EL (cell line): Measurements from ENCODE around the gene CREBBP.
"Not testable (repeated sequence)": the region's sequence is repeated elsewhere in the genome, so short reads cannot be mapped to it uniquely, and the experiment has no call there.

Experiments
- DNase-seq: peaks from one replicate; pipeline ENCODE4 v3.0.0-alpha.2; 2016

CREBBP gene

GRCh38 chr16:3731126-3731935, 149.2 kb downstream of the CREBBP start:
- DNase-seq, result no peak

DNA sequence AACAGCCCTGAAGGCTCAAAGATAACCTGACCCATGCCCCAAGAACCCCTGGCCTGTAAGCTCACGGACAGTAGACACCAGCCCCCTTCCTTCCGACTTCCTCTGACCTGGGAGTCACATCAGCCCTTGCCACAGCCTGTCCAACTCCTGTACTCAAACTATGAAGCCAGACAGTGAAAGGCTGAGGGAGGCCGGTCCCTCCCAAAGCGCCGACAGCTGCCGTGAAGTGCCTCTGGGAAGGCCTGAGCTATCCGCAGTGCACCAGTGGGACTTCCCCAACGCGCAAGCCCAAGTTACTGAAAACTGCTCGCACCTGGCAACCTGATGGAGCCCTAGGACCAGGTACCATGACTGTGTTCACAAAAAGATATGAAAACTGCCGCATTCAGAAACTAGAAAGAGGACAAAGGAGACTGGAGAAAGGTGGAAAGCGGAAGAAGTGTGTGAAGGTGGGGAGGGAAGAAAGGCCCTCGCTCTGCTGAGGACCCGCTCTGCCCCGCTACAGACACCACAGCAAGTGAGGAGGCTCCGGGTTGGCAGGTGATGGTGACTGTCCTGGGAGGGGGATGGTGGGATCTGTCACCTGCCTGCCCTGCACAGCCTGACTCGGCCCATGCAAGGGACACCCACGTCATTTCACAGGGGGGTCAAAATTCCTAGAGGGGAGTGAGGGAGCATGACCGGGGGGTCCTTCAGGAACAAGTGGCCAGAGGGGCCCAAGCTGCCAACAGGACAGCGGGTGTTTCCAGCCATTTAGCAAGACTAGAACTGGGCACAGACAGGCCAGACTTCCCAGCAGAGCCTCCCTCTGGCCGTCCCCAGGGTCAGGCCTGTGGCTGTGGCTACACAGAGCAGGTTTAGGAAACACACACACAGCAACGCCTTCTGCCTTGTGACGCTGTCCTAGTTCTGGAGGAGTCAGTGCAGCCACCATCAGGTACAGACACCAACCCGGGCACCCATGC, 150.1 kb downstream of the CREBBP start:
- no peak for DNase-seq

DNA sequence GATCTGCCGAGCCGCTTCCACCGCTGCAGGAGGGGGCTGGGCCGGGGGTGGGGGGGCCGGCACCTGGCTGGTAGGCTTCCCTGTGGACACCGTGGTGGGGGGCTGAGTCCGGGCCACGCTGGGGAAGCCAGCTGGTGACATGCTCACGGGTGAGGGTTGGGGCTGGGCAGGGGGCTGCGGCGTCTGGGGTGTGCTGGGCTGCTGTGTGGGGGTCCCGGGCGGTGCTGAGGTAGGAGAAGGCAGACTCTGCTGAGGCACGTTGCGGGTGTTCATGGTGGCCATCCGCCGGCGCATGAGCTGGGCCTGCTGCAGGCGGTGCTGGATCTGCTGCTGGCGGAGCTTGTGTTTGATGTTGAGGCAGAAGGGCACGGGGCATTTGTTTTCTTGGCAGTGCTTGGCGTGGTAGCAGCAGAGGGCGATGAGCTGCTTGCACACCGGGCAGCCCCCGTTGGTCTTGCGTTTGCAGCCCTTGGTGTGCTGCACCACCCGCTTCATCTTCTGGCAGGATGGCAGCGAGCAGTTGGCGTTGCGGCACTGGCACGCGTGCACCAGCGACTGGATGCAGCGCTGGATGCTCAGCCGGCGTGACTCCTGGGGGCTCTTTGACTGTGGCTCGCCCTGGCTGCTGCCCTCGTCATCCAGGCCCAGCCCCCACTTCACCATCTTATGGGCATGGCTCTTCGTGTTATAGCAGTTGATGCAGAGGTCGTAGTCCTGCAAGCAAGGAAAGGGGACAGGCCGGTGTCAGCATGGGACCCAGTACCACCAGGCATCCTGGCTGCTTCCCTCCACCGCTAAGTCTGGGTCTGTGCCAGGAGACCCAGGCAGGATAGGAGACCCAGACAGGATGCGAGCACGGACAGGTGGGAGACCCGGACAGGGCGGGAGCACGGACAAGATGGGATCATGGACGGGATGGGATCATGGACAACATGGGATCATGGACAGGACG, 151.1 kb downstream of the CREBBP start:
- DNase-seq, result no peak

DNA sequence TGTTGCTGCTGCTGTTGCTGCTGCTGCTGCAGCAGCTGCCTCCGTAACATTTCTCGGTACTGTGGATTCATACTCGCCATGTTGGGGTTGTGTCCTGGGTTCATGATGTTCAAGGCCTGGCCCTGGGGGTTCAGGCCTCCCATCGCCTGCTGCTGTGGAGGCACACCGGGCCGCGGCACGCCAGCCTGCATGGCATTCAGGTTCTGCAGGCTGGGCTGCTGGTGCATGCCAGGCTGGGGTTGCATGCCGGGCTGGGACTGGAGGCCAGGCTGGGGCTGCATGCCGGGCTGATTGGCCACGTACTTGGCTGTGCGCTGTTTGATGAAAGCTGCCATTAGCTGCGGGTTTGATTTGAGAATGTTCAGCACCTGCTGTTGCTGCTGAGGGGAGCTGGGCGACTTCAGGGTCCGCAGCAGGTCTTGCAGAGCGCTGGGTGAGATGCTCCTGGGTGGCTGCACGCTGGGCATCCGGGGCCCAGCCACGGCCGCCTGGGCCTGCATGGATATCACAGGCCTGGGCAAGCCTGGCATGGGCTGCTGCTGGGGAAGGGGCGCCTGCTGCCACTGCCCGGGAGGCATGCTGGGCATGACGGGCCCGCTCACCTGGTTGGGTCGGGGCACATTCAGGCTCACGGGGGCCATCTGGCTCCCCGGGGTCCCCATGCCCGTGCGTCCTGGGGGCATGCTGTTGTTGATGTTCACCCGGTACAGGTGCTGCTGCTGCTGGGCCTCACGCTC, 151.9 kb downstream of the CREBBP start:
- DNase-seq, result no peak

DNA sequence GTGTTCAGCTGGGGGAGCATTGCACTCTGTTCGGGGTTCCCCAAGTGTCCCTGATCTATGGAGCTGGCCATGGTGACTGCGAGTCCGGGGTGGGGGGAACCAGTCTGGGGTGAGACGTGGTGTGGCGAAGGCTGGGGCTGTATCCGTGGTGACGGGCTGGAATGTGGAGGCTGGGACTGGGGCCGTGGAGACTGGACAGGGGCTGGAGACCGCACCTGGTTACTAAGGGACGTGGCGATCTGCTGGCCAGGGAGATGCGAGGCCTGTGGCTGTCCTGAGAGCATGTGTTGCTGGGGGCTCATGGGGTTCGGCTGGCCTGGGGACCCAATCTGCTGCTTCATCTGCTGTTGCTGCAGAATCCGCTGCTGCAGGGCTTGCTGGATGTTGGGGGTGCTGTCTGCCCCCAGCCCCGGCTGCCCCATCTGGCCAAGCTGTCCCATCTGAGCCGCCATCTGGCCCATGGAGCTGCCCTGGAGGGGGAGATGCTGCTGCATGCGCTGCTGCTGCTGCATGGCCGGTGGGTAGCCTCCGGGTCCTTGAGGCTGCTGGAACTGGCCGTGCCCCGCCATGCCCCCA, 152.6 kb downstream of the CREBBP start:
- DNase-seq, result no peak

DNA sequence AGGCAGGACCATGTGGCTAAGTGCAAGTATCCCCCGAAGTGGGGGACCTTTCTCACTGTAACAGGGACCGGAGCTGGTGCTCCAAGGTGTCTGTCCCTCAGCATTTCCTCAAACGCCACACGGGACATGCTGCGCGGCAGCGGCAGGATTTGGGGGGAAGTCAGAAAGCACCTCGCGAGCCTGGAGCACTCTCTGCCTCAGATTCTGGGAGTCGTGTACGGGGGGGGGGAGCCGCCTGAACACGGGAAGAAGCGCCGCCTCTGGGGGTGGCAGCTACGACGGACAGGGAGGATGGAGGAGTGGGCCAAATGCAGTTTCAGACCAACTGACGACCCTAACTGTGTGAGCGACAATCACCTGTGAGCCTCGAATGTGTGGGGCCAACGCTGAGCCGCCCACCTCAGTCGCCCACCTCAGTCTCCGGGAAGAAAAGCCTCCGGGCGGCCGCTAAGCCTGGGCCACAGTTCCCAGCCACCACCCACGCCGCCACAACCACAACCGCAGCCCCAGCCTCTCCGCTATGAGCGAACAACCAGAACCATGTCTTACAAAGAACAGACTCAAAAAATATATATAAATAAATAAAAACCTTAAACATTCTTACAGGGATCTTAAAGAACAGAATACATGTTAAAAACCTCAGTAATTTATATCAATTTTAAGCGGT, 154.4 kb downstream of the CREBBP start:
- no peak for DNase-seq

DNA sequence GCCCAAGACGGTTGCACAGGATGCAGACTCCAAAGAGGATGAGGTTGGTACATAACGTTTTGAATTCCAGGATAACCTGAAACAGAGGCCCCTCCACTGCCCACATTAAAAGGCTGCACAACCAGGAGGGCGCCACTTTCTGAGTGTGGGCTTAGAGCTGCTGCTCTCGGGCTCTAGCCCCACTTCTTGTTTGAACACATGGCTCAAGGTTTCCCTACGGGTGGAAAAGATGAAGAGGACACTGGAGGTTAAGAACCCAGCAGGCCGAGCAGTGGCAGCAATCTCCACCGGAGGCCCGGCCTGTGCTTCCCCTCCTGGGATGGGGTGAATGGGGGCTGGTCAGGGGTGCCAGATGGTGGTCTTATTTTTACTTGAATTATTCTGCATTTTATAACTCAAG, 155.2 kb downstream of the CREBBP start:
- no peak for DNase-seq

GRCh38 chr16:3722508-3722907, 158.0 kb downstream of the CREBBP start:
- no peak for DNase-seq

- DNase-seq, result no peak
Measured at GRCh38 chr16:3720418-3720817, 160.1 kb downstream of the CREBBP start.

GRCh38 chr16:3718628-3719027, 161.9 kb downstream of the CREBBP start:
- no peak for DNase-seq

DNA sequence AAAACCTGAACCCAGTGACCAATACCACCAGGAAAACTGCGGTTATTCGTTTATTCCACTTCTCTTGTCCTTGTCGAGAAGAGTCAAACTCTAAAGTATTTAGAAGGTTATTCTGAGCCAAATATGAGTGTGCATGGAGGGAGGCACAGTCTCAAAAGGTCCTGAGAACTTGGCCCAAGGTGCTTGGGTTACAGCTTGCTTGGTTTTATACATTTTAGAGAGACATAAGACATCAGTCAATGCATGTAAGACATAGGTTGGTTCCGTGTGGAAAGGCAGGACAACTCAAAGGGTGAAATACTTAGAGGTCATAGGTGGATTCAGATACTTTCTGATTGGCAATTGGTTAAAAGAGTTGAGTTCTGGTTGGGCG, 162.5 kb downstream of the CREBBP start:
- DNase-seq, result no peak

DNA sequence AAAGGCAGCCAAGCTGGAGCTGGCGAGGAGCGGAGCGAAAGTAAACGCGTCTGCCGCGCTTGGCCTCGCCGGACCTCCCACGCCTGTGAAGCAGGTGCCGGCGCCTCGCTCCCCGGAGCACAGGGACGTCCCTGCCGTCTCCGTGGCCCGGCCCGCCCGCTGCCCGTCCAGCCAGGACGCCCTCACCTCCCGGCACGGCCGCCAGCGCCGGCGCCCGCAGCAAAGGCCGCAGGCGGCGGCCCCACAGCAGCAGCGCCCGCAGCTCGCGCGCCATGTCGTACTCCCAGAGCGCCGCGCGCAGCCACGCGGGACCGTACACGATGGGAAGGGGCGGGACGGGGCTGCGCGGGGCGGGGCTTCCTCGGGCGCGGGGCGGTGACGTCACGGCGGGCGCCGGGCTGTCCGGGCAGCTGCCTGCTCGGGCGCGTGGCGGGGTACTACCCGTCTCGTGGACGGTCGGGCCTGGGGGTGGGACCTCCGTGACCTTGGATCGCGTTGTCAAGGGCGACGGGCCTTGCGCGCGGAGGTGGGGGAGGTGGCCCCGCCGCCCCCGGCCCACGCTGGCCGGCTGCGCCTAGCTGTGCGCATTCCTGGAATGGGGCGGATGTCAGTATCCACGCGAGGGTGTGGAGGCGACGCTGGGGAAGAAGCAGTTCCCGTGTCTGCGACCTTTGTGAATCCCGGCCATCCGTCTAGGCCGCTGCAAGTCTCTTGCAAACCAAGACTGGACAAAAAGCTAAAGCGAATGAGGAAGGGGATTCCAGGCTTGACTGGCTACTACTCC, 163.1 kb downstream of the CREBBP start, which contains the start of gene TRAP1:
Gene TRAP1 (minus strand): TSS at position 290 of the 784 bp plus-strand sequence. CDS start 16 bp downstream, at position 274.
- DNase-seq, result peak; percentile 81

- peak; percentile 38 for DNase-seq
Measured at GRCh38 chr16:3716831-3717234, 163.7 kb downstream of the CREBBP start.

DNA sequence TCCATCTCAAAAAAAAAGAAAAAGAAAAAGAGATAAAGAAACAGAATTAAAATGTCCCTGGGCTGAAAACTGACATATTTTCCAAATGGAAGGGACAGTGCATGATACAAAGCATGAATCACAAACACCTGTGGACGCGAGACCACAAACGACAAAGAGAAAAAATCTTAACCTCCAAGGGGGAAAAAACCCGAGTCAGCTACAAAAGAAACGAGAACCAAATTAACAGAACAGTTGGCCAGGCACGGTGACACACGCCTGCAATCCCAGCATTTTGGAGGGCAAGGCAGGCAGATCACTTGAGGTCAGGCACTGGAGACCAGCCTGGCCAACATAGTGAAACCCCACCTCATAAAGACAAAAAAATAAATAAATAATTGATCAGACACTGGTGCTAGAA, 165.1 kb downstream of the CREBBP start:
- no peak for DNase-seq

GRCh38 chr16:3714378-3714777, 166.1 kb downstream of the CREBBP start:
- not testable (repeated sequence) for DNase-seq

- no peak for DNase-seq
Measured at GRCh38 chr16:3713587-3714242, 166.8 kb downstream of the CREBBP start.

DNA sequence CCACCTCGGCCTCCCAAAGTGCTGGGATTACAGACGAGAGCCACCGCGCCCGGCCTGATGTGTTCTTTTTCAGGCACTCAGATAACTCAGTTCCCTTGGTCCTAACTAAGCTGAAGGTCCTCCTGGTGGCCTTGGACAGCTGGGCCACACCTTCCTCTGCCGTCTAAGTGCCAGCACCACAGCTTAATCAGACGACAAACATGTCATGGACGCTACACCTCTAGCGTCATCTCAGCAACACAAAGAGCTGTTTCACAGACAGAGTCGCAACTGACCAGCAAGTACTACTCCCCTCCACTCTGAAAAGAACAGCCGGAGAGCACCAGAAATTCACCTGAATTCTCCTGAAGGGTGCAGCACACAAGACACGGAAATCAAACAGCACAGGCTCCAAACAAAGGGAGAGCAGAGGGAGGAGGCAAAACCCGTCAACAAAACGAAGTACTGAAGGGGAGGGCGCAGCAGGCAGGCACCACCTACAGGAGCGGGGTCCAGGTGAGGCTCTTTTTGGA, 167.6 kb downstream of the CREBBP start:
- DNase-seq, result no peak

DNA sequence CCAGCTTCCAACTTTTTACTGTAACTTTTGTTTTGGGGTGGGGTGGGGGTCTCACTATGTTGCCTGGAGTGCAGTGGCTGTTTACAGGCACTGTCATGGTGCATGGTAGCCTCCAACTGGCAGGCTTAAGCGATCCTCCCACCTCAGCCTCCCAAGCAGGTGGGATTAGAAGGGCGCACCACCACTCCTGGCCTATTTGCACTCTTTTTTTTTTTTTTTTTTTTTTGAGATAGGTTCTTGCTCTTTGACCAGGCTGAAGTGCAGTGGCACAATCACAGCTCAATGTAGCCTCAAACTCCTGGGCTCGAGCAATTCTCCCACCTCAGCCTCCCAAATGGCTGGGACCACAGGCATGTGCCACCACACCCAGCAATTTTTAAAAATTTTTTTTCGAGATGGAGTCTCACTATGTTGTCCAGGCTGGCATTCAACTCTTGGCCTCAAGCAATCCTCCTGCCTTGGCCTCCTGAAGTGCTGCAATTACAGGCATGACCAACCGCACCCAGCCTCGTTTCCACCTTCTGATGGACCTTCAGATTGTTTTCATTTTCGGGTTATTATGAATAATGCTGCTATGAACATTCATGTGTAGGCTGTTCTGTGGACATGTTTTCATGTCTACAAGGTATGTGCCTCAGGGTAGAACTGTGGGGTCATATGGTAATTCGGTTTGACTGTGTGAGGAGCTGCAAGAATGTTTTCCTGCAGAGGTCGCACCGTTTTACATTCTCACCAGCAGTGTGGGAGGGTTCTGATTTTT, 174.1 kb downstream of the CREBBP start:
- DNase-seq, result no peak
